Stimulated activated CD4-positive, alpha-beta T cell treated with anti-CD3 and anti-CD28 coated beads, Interleukin-1b, Interleukin-23, amount 100 ng/mL, for 4 hours (primary cell): ENCODE results near the gene SLC4A4.

Experiments
- DNase-seq, 2 donors: peaks; one replicate each; pipeline ENCODE4 v3.0.0-alpha.2; 2020; ENCODE audit warnings: low read depth in 2 of 2

SLC4A4 gene

GRCh38 chr4:71595576-71596108 lies 256.8 kb downstream of the SLC4A4 start:
- no peak for DNase-seq

GRCh38 chr4:71599578-71599977 lies 260.8 kb downstream of the SLC4A4 start:
- DNase-seq, result no peak

GRCh38 chr4:71602289-71602900 lies 263.6 kb downstream of the SLC4A4 start:
- no peak for DNase-seq

- no peak for DNase-seq
These were observed 266.0 kb downstream of the SLC4A4 start for GRCh38 chr4:71604785-71605184.

- DNase-seq, result no peak
These were observed 268.3 kb downstream of the SLC4A4 start for GRCh38 chr4:71607109-71607508.

GRCh38 chr4:71607780-71608677 lies 269.2 kb downstream of the SLC4A4 start:
- DNase-seq, result no peak

GRCh38 chr4:71608678-71609071 lies 269.9 kb downstream of the SLC4A4 start:
- no peak for DNase-seq

- DNase-seq, result no peak
These were observed 270.3 kb downstream of the SLC4A4 start for GRCh38 chr4:71609167-71609566.

GRCh38 chr4:71609651-71610050 lies 270.8 kb downstream of the SLC4A4 start:
- DNase-seq, result no peak

- DNase-seq, result no peak
These were observed 275.8 kb downstream of the SLC4A4 start for GRCh38 chr4:71614621-71615020.

- DNase-seq, result no peak
These were observed 277.5 kb downstream of the SLC4A4 start for GRCh38 chr4:71616168-71616811.
